ENCODE measurements around the gene SPATA18. TPM values are rescaled to one million over a fixed set of nuclear protein-coding genes. Genes with fewer than 3 reads are reported as not detected.

SPATA18 gene
- total RNA-seq, 1 donor from 2014 or later: 13.4 TPM

- Mint-ChIP-seq H3K27me3 (ENCODE audit: unreplicated experiment) (no peaks in the 10 kb centered on the region), H3K9me3 (ENCODE audit: unreplicated experiment) (peaks cover 6% of the 10 kb centered on the region), H3K4me1 (ENCODE audit: unreplicated experiment) (no peaks in the 10 kb centered on the region), H3K4me3 (ENCODE audit: unreplicated experiment) (no peak overlapping the region), H3K27ac (ENCODE audit: unreplicated experiment) (no peak overlapping the region), H3K36me3 (ENCODE audit: unreplicated experiment) (no peaks in the 10 kb centered on the region)
- DNase-seq (ENCODE audit: extremely low spot score, unreplicated experiment): no peak
- TF ChIP-seq CTCF (IDR thresholded peaks at IDR 0.05): no peak
Observed at GRCh38 chr4:52143815-52144214, 92.7 kb downstream of the SPATA18 start.

GRCh38 chr4:52144372-52144771 lies 93.3 kb downstream of the SPATA18 start:
- Mint-ChIP-seq H3K4me1 (ENCODE audit: unreplicated experiment) (no peaks in the 10 kb centered on the region), H3K27ac (ENCODE audit: unreplicated experiment) (no peak overlapping the region), H3K27me3 (ENCODE audit: unreplicated experiment) (no peaks in the 10 kb centered on the region), H3K36me3 (ENCODE audit: unreplicated experiment) (no peaks in the 10 kb centered on the region), H3K9me3 (ENCODE audit: unreplicated experiment) (peaks cover 6% of the 10 kb centered on the region), H3K4me3 (ENCODE audit: unreplicated experiment) (no peak overlapping the region)
- no peak for TF ChIP-seq CTCF (IDR thresholded peaks at IDR 0.05)
- DNase-seq (ENCODE audit: extremely low spot score, unreplicated experiment): no peak

Other genes starting within 250 kb of the SPATA18 start
- 50.8 and 52.3 TPM in 2 replicates for gene DCUN1D4, start 208.2 kb upstream of the SPATA18 start, total RNA-seq
- 0.67 and 0.73 TPM in 2 replicates for gene LRRC66, start 30.9 kb upstream of the SPATA18 start, total RNA-seq
- 86.5 and 94.0 TPM in 2 replicates for gene SGCB, start 13.0 kb upstream of the SPATA18 start, total RNA-seq

Data from osteocyte (in vitro differentiated cells).